Activated B cell treated with CpG ODN at 0.5 μM for 24 hours (primary cell): Measurements from ENCODE around the gene KRT72. TPM values are rescaled to one million over a fixed set of nuclear protein-coding genes. Genes with fewer than 3 reads are reported as not detected.

Experiments
- ATAC-seq: fragments of 200-7000 bp; cut with Tn5 transposase; one replicate; pipeline ENCODE4 v1.10.0; 2021; ENCODE audit warnings: low read depth, mild to moderate bottlenecking, moderate library complexity
- CTCF ChIA-PET: fragments of 350-600 bp; sonication (Branson Sonifier 250); formaldehyde crosslinking; loops from one replicate; lab custom pipeline; 2021; ENCODE audit warnings: antibody characterized with exemption; lab: Charles Lee
- POLR2A ChIA-PET: fragments of 350-600 bp; sonication (Branson Sonifier 250); formaldehyde crosslinking; loops from one replicate; lab custom pipeline; 2021; ENCODE audit warnings: antibody characterized with exemption; lab: Charles Lee
- DNase-seq: peaks from one replicate; pipeline ENCODE4 v3.0.0; 2022
- H3K27ac Mint-ChIP-seq: one replicate; pipeline ENCODE4 v1.8.0; 2020; ENCODE audit warnings: mixed read lengths
- H3K27me3 Mint-ChIP-seq: one replicate; pipeline ENCODE4 v1.8.0; 2021; ENCODE audit warnings: mixed read lengths
- H3K36me3 Mint-ChIP-seq: one replicate; pipeline ENCODE4 v1.8.0; 2021; ENCODE audit warnings: low read depth, mixed read lengths
- H3K4me1 Mint-ChIP-seq: one replicate; pipeline ENCODE4 v1.8.0; 2021; ENCODE audit warnings: mixed read lengths
- H3K4me3 Mint-ChIP-seq: one replicate; pipeline ENCODE4 v1.8.0; 2020; ENCODE audit warnings: mild to moderate bottlenecking, mixed read lengths
- H3K9me3 Mint-ChIP-seq: one replicate; pipeline ENCODE4 v1.8.0; 2020; ENCODE audit warnings: mixed read lengths
- intact Hi-C: fragments of 100-400 bp; cut with micrococcal nuclease; formaldehyde crosslinking; loops from one replicate; pipeline ENCODE4 v1.15.1; 2024
- total RNA-seq: library from RNA; stranded (reverse); gene quantifications from 2 replicates; pipeline ENCODE4 v1.2.3, GENCODE V29; 2022
- TF ChIP-seq, protein P1 (sequence below): fragments of 200-600 bp; IDR thresholded peaks from one replicate; pipeline ENCODE4 v1.8.0; 2022; ENCODE audit warnings: antibody characterized with exemption, mild to moderate bottlenecking

The KRT72 gene
- total RNA-seq, 1 donor from 2014 or later = not detected

GRCh38 chr12:52585946-52586345 lies 15.3 kb downstream of the KRT72 start:
- Mint-ChIP-seq H3K9me3 (no peaks in the 10 kb centered on the region), H3K27ac (no peak overlapping the region), H3K4me1 (no peaks in the 10 kb centered on the region), H3K4me3 (no peak overlapping the region), H3K36me3 (no peaks in the 10 kb centered on the region), H3K27me3 (peaks cover 2% of the 10 kb centered on the region)
- ATAC-seq (no peak), DNase-seq (no peak)
- TF ChIP-seq, protein P1, sequence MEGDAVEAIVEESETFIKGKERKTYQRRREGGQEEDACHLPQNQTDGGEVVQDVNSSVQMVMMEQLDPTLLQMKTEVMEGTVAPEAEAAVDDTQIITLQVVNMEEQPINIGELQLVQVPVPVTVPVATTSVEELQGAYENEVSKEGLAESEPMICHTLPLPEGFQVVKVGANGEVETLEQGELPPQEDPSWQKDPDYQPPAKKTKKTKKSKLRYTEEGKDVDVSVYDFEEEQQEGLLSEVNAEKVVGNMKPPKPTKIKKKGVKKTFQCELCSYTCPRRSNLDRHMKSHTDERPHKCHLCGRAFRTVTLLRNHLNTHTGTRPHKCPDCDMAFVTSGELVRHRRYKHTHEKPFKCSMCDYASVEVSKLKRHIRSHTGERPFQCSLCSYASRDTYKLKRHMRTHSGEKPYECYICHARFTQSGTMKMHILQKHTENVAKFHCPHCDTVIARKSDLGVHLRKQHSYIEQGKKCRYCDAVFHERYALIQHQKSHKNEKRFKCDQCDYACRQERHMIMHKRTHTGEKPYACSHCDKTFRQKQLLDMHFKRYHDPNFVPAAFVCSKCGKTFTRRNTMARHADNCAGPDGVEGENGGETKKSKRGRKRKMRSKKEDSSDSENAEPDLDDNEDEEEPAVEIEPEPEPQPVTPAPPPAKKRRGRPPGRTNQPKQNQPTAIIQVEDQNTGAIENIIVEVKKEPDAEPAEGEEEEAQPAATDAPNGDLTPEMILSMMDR = no peak
- CTCF ChIA-PET = no interaction called here
- POLR2A ChIA-PET = no interaction called here
- intact Hi-C loops = no loop called here

DNA sequence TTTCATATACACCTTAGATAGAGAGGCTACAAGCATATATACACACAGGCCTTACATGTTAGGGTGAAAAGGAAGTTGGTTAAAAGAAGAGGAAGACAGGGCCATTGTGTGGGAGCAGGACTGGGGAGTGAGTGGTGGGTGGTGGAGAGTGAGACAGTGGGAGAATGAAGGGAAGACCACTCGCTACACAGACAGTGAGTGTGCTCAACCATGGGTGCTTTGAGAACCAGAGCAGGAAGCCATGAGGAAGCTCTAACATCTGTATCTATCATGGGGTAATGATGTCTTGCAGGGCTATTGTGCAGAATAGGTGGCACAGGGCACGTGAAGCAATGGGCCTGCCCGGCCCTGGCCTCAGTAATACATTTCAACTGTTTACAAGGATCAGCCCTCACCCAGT lies 16.2 kb downstream of the KRT72 start:
- Mint-ChIP-seq H3K4me3 (no peak overlapping the region), H3K36me3 (no peaks in the 10 kb centered on the region), H3K9me3 (no peaks in the 10 kb centered on the region), H3K27me3 (peaks cover 4% of the 10 kb centered on the region), H3K27ac (no peak overlapping the region), H3K4me1 (no peaks in the 10 kb centered on the region)
- no peak for DNase-seq
- TF ChIP-seq, protein P1 = no peak
- ChIA-PET POLR2A (no interaction called here), CTCF (interaction anchor here (0.7 to 1.4 kb wide), 3 partner anchors 295 to 395 kb away, joined by 3 to 5 read pairs (median 4); no protein-coding TSS in a partner anchor)
- intact Hi-C loops = no loop called here
- no peak for ATAC-seq

DNA sequence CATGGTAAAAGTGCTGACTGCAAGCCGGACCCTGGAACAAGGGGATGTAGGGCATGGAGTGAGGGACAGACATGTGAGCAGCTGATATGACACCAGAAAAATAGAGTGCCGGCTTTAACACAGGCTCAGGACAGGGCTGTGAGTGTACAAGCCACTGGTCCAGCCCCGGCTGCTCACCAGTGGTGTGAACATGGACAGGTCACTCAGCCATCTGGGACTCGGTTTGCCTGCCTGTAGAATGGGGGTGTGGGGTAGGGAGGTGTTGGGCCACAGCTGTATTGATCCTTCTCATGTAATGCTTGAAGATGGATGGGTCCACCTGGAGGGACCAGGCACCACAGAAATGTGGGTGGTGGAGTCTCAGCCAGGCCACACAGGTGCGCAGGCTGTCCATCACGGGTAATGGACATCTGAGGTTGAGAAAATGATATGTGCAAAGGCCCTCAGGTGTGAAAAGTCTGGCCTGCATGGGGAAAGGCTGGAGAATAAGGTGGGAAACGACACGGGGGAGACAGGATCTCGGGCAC lies 17.0 kb downstream of the KRT72 start:
- Mint-ChIP-seq H3K9me3 (no peaks in the 10 kb centered on the region), H3K27me3 (peaks cover 4% of the 10 kb centered on the region), H3K4me3 (no peak overlapping the region), H3K36me3 (no peaks in the 10 kb centered on the region), H3K4me1 (no peaks in the 10 kb centered on the region), H3K27ac (no peak overlapping the region)
- DNase-seq (no peak), ATAC-seq (no peak)
- intact Hi-C loops = no loop called here
- POLR2A ChIA-PET = no interaction called here
- TF ChIP-seq, protein P1 = no peak
- CTCF ChIA-PET = interaction anchor here (1.0 to 1.4 kb wide), 3 partner anchors 296 to 396 kb away, joined by 4 to 7 read pairs (median 5); no protein-coding TSS in a partner anchor

GRCh38 chr12:52582971-52583456 lies 18.2 kb downstream of the KRT72 start:
- intact Hi-C loops = loop anchor here (1.0 kb wide), 2 partner anchors 296 to 398 kb away; no protein-coding TSS in a partner anchor
- H3K36me3 Mint-ChIP-seq = no peaks in the 10 kb centered on the region
- TF ChIP-seq, protein P1 = no peak
- H3K4me1 Mint-ChIP-seq = no peaks in the 10 kb centered on the region
- H3K9me3 Mint-ChIP-seq = no peaks in the 10 kb centered on the region
- no peak overlapping the region for H3K4me3 Mint-ChIP-seq
- no peak for ATAC-seq
- H3K27ac Mint-ChIP-seq = no peak overlapping the region
- CTCF ChIA-PET = interaction anchor here (1.2 to 2.3 kb wide), 2 partner anchors 297 kb away, joined by 7 to 10 read pairs; no protein-coding TSS in a partner anchor
- peaks cover 4% of the 10 kb centered on the region for H3K27me3 Mint-ChIP-seq
- no peak for DNase-seq
- POLR2A ChIA-PET = no interaction called here

GRCh38 chr12:52582486-52582885 lies 18.8 kb downstream of the KRT72 start:
- POLR2A ChIA-PET = no interaction called here
- H3K4me1 Mint-ChIP-seq = no peaks in the 10 kb centered on the region
- ATAC-seq (no peak), DNase-seq (no peak)
- no peak overlapping the region for H3K27ac Mint-ChIP-seq
- no peaks in the 10 kb centered on the region for H3K9me3 Mint-ChIP-seq
- TF ChIP-seq, protein P1 = no peak
- no peak overlapping the region for H3K4me3 Mint-ChIP-seq
- H3K27me3 Mint-ChIP-seq = peaks cover 5% of the 10 kb centered on the region
- CTCF ChIA-PET = interaction anchor here (2.3 kb wide), 1 partner anchor 298 kb away, joined by 10 read pairs; no protein-coding TSS in a partner anchor
- intact Hi-C loops = no loop called here
- H3K36me3 Mint-ChIP-seq = no peaks in the 10 kb centered on the region
